Uterus (tissue), 2 donors: Measurements from ENCODE around the gene IFNA6.

Experiments used
- CTCF ChIP-seq, 4 experiments: fragments of 200-600 bp in 2 of 4; fragments of 450-650 bp in 2 of 4; sonication (generic) in 2 of 4; IDR thresholded peaks; one replicate each; pipeline ENCODE4 v1.5.1; 2016 to 2019; ENCODE audit warnings: antibody characterized with exemption in 4 of 4, mild to moderate bottlenecking in 2 of 4, moderate library complexity in 1 of 4
- POLR2A ChIP-seq, 2 donors: fragments of 450-650 bp; IDR thresholded peaks; one replicate each; pipeline ENCODE4 v1.6.1; 2016; ENCODE audit warnings: antibody characterized with exemption in 2 of 2, mild to moderate bottlenecking in 1 of 2, moderate library complexity in 1 of 2

GRCh38 chr9:21398955-21399489, 48.3 kb upstream of the IFNA6 start:
- no peak for TF ChIP-seq CTCF (IDR thresholded peaks at IDR 0.05)
- TF ChIP-seq POLR2A (IDR thresholded peaks at IDR 0.05), result no peak
